Neural crest cell (in vitro differentiated cells): ENCODE measurements around the gene PHF8. TPM values are rescaled to one million over a fixed set of nuclear protein-coding genes. Genes with fewer than 3 reads are reported as not detected.
A peak's percentile ranks its signal among the peaks of the same experiment; 100 is the strongest.

ENCODE experiments used
- DNase-seq: peaks from one replicate; pipeline ENCODE4 v3.0.0; 2021; ENCODE audit warnings: low read depth, mixed read lengths, low spot score
- H3K27ac Mint-ChIP-seq: one replicate; pipeline ENCODE4 v1.8.0; 2021; ENCODE audit warnings: mild to moderate bottlenecking, mixed read lengths; ENCODE audit not compliant: unreplicated experiment
- H3K27me3 Mint-ChIP-seq: 2 replicates; pipeline ENCODE4 v1.8.0; 2021; ENCODE audit warnings: low read depth, mild to moderate bottlenecking, mixed read lengths
- H3K36me3 Mint-ChIP-seq: 2 replicates; pipeline ENCODE4 v1.8.0; 2021; ENCODE audit warnings: low read depth, mild to moderate bottlenecking, mixed read lengths
- H3K4me1 Mint-ChIP-seq: 2 replicates; pipeline ENCODE4 v1.8.0; 2021; ENCODE audit warnings: mixed read lengths
- H3K4me3 Mint-ChIP-seq: one replicate; pipeline ENCODE4 v1.8.0; 2021; ENCODE audit warnings: mild to moderate bottlenecking, mixed read lengths
- H3K9me3 Mint-ChIP-seq: 2 replicates; pipeline ENCODE4 v1.8.0; 2021; ENCODE audit warnings: mixed read lengths
- CTCF ChIP-seq: fragments of 200-600 bp; sonication (generic); conservative IDR thresholded peaks from 2 replicates; pipeline ENCODE4 v1.5.0; 2021; ENCODE audit warnings: antibody characterized with exemption, mild to moderate bottlenecking
- long read RNA-seq: library from polyadenylated mRNA; unstranded; transcript quantifications from one replicate; pipeline ENCODE4 v2.0.0, GENCODE V29; 2020
- total RNA-seq: library from RNA; stranded (reverse); gene quantifications from 2 replicates; pipeline ENCODE4 v1.2.1, GENCODE V29; 2021

PHF8 gene
- total RNA-seq, result 38.1 and 38.3 TPM in 2 replicates
- long read RNA-seq, partial matches to known transcripts, result 8 of 14 reads
- long read RNA-seq, other reads (novel, unspliced or antisense), result 6 of 14 reads

- peak; percentile 10 for TF ChIP-seq CTCF
- H3K27me3 Mint-ChIP-seq, result no peaks in the 10 kb centered on the region
- H3K4me1 Mint-ChIP-seq, result peaks cover 27% of the 10 kb centered on the region
- H3K4me3 Mint-ChIP-seq, result peak within 1 kb of the TSS; percentile 99
- no peaks in the 10 kb centered on the region for H3K9me3 Mint-ChIP-seq
- peak; percentile 80 for DNase-seq
- H3K36me3 Mint-ChIP-seq, result peaks cover 3% of the 10 kb centered on the region
- peak within 1 kb of the TSS; percentile 99 for H3K27ac Mint-ChIP-seq
These were observed at the start of gene PHF8 for GRCh38 chrX:54044126-54044876. TSS of gene PHF8 (minus strand) at chrX:54044473. CDS start at chrX:54042728, 1,745 bp downstream.

- Mint-ChIP-seq H3K4me3 (no peak overlapping the region), H3K36me3 (peaks cover 7% of the 10 kb centered on the region), H3K9me3 (no peaks in the 10 kb centered on the region), H3K4me1 (no peaks in the 10 kb centered on the region), H3K27me3 (no peaks in the 10 kb centered on the region), H3K27ac (no peak overlapping the region)
- TF ChIP-seq CTCF, result no peak
- no peak for DNase-seq
These were observed 49.3 kb upstream of the PHF8 start for GRCh38 chrX:54093571-54093970.

- no peak for TF ChIP-seq CTCF
- H3K36me3 Mint-ChIP-seq, result peaks cover 7% of the 10 kb centered on the region
- DNase-seq, result no peak
- H3K27ac Mint-ChIP-seq, result no peak overlapping the region
- no peaks in the 10 kb centered on the region for H3K9me3 Mint-ChIP-seq
- H3K27me3 Mint-ChIP-seq, result no peaks in the 10 kb centered on the region
- H3K4me1 Mint-ChIP-seq, result no peaks in the 10 kb centered on the region
- H3K4me3 Mint-ChIP-seq, result no peak overlapping the region
These were observed 48.9 kb upstream of the PHF8 start for GRCh38 chrX:54093159-54093558.

- Mint-ChIP-seq H3K4me1 (no peaks in the 10 kb centered on the region), H3K9me3 (peaks cover 2% of the 10 kb centered on the region), H3K27ac (no peak overlapping the region), H3K27me3 (no peaks in the 10 kb centered on the region), H3K36me3 (peaks cover 13% of the 10 kb centered on the region), H3K4me3 (no peak overlapping the region)
- TF ChIP-seq CTCF, result no peak
- no peak for DNase-seq
These were observed 46.6 kb upstream of the PHF8 start for GRCh38 chrX:54090880-54091279.

- H3K4me1 Mint-ChIP-seq, result no peaks in the 10 kb centered on the region
- DNase-seq, result no peak
These were observed 44.9 kb upstream of the PHF8 start for GRCh38 chrX:54089191-54089590.

More at GRCh38 chrX:54089191-54089590, 44.9 kb upstream of the PHF8 start:
- H3K4me3 Mint-ChIP-seq, result no peak overlapping the region
- no peak overlapping the region for H3K27ac Mint-ChIP-seq
- peaks cover 2% of the 10 kb centered on the region for H3K9me3 Mint-ChIP-seq
- peaks cover 18% of the 10 kb centered on the region for H3K36me3 Mint-ChIP-seq
- H3K27me3 Mint-ChIP-seq, result no peaks in the 10 kb centered on the region
- TF ChIP-seq CTCF, result no peak
